ENCODE measurements around the gene RIOK1.

DNA sequence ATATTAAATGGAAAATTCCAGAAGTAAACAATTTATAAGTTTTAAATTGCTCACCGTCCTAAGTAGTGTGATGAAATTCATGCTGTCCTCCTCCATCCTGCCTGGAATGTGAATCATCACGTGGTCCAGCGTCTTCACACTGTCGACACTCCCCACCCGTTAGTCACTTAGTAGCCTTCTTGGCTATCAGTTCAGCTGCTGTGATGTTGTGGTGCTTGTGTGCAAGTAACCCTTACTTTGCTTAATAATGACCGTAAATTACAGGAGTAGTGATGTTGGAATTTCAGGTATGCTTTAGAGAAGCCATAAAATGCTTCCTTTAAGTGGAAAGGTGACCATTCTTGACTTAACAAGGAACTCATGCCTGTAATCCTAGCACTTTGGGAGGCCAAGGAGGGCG is 25.2 kb downstream of the RIOK1 start:
- TF ChIP-seq GATA2 (IDR thresholded peaks at IDR 0.05; ENCODE audit: low read depth, low read length), result no peak
- TF ChIP-seq GATA3 (IDR thresholded peaks at IDR 0.05; ENCODE audit: low read depth, low read length), result no peak
